ENCODE data around the gene YY1.

GRCh38 chr14:100296106-100296651 lies 57.2 kb downstream of the YY1 start:
- TF ChIP-seq CTCF (IDR thresholded peaks at IDR 0.05) (no peak), POLR2A (IDR thresholded peaks at IDR 0.05) (no peak)

All from esophagus squamous epithelium (tissue), 4 donors.